Iris pigment epithelial cell (primary cell): ENCODE results near the gene ABHD12.

Source experiments
- DNase-seq: peaks from one replicate; pipeline ENCODE4 v3.0.0-alpha.2; 2011; ENCODE audit warnings: low read depth

Gene ABHD12

GRCh38 chr20:25289886-25290597, 100.6 kb downstream of the ABHD12 start:
- DNase-seq = no peak

DNA sequence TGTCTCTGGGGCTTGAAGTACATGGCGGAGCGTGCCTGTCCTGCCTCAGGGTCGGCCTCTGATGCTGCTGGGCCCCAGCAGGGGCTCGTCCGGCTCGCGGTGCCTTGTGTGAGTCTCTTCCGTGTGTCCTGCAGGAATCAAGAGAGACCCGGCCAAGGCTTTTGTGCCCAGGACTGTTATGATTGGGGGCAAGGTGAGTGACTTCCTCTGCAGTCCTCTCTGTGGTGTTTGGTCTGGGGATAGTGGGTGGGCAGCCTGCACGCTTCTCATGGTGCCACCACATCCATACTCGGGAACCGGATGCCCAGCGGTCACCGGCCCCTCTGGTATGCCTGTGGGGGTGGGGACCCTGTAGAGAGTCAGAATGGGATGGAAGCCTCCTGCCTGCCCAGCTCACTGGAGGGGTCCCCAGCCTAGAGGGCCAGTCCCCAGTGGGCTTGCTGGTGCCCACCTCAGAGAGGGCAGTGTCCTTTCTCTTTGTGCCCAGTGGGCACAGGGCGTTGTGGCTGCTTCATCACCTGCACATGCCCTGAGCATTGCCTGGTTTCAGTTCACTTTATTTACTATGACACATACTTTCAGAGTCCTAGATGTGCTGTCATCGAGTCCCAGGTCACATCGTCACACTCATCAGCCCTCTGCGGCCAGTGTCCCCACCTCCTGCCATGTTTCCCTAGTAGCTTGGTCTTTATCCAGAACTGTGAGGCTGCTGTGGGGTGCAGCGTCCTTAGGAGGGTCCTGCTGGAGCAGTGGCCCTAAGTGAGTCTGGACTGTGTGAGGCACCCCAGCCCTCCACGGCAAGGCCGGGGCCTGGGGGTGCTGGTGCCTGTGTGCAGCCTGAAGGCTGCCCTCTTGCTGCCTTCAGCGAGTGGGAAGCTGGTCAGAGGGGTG, 102.1 kb downstream of the ABHD12 start:
- DNase-seq = no peak

DNA sequence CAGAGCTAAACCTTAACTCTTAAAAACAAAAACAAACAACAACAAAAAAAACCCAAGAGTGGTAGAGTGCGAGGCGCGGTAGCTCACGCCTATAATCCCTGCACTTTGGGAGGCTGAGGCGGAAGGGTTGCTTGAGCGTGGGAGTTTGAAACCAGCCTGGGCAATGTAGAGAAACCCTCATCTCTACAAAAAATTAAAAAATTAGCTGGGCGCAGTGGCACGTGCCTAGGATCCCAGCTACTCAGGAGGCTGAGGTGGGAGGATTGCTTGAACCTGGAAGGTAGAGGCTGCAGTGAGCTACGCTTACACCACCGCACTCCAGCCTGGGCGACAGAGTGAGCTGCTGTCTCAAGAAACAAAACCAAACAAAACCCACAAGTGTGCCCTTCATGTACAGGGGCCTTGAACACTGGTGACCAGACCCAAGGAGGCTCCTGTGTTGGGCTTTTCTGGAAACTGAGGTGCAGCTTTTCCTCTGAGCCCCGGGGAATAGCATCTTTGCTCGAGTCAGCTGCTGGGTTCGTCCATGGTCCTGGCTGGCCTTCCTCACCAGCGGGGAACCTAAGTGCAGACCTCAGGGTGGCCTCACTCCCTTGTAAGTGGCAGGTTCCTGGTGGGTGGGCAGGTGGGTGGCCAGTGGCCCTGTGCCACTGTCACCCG, 102.9 kb downstream of the ABHD12 start:
- no peak for DNase-seq

GRCh38 chr20:25286917-25287316, 103.7 kb downstream of the ABHD12 start:
- no peak for DNase-seq

- DNase-seq = no peak
Measured at GRCh38 chr20:25285856-25286798, 104.5 kb downstream of the ABHD12 start.

DNA sequence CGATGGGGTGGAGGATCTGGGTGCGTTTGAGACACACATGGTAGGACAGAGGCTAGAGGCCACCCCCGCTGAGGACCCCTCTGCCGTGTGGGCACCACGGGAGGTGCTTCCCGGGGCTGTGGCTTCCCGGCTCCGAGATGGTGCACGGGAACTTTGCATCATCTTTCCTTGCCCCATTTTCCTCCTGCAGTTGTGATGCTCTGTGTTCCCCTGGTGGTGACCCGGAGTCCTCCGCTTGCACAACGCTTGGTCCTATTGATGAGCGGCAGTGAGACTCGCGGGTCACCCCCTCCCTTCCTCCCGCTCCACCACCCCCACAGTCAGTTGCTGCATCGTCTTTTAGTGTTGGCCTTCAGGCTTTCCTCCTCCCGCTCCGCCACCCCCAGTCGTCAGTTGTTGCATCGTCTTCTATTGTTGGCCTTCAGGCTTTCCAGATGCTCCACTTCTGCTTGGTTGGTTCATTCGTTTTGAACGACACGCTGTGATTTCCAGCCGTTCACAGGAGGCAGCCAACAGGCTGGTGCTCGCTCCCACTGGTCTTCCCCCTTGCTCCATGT, 105.5 kb downstream of the ABHD12 start:
- DNase-seq = no peak

DNA sequence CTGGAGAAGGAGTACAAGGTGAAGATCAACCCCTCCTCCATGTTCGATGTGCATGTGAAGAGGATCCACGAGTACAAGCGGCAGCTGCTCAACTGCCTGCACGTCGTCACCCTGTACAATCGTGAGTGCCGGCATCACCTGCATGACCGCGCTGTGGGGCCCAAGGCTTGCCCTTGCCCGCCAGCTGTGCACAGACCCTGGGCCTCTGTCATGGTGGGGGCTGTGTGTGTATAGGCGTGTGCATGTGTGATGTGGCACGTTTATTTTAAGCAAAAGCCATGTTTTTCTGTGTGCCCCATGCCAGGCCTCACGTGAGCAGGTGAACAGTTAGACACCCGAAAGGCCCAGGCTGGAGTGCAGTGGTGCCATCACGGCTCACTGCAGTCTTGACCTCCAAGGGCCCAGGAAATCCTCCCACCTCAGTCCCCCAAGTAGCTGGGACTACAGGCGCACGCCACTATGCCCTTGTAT, 106.5 kb downstream of the ABHD12 start:
- DNase-seq = no peak

GRCh38 chr20:25283221-25283951, 107.2 kb downstream of the ABHD12 start:
- no peak for DNase-seq

GRCh38 chr20:25282796-25283195, 107.8 kb downstream of the ABHD12 start:
- no peak for DNase-seq

DNA sequence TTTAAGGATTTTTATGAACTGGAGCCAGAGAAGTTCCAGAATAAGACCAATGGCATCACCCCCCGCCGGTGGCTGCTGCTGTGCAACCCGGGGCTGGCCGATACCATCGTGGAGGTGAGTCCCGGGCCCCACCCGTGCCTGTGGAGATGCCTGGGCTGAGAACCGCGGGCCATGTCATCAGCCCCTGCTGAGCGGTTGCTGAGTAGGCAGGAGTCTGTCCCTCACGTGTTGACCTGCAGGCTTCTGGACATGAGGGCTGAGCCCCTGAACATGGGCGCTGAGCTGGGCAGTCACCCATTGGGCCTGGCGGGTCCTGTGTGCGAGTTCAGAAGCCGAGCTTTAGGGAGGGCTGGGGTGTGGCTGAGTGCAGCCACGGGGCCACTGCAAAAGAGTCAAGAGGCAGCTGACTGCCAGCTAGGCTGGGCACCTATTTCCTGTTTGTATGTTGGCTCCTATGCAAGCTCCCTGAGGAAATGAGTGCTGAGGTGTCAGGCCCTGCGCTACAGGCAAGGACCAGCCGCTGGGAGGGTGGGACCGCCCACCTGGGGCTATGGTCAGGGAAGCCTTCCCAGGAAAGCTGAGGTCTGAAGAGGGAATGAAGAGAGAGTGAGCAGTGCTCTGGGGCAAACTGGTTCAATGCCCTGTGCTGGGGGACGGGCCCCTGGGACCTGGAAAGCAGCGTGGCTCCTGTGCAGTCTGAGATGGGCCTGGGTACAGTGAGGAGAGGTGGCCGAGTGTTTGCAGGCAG, 108.4 kb downstream of the ABHD12 start:
- no peak for DNase-seq

DNA sequence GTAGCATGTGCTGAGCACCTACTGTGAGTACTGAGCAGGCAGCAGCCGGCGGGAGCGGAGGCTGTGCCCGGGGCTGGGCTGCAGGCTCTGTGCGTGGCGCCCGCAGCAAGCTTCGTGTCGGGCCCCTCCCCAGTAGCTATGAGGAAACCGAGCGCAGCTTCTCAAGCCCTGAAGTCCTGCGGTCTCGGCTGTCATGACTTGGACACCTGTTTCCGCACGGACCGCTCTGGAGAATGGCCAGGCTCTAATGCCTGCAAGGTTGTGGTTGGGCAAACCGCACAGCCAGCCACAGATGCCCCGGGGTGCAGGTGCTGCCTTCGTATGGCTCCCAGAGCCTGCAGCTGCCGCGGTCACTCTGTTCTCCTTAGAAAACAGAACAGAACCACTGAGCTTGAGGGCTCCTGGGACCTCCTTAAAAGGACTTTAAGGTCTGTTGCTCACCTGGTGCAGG, 109.1 kb downstream of the ABHD12 start:
- no peak for DNase-seq

- DNase-seq = no peak
Measured at GRCh38 chr20:25280574-25281535, 109.8 kb downstream of the ABHD12 start.

DNA sequence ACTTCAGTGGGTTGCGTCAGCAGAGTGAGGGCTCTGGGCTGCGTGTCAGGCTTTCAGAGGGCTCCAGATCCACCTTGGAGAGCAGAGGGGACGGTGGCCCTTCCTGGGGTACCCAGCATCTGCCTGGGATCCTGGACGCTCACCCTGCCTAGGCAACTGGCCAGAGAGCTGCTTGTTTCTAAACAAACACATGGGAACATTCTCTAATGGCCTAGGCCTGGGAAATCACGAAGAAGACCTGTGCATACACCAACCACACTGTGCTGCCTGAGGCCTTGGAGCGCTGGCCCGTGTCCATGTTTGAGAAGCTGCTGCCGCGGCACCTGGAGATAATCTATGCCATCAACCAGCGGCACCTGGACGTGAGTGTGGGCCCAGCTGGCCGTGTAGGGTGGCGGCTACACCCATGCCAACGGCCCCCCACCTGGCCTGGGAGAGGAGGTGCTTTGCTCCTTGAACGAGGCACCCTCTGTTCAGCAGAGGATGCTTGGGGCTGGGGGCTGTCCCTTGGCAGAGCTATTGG, 110.5 kb downstream of the ABHD12 start:
- DNase-seq = no peak

DNA sequence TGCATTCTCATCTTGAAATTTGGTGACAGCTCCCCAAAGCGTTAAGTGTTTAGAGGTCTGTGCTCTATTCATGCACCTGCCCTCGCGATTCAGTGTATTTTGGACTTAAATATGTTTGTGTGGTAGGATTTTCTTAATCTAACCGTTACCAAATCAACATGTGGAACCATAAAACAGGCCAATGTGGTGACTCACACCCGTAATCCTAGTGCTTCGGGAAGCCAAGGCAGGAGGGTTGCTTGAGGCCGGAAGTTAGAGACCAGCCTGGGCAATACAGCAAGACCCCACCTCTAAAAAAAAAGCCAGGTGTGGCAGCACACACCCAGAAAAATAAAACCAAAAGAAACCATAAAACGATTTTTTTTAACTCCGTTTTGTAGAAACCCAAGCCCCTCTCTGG, 111.2 kb downstream of the ABHD12 start:
- DNase-seq = peak; percentile 50

DNA sequence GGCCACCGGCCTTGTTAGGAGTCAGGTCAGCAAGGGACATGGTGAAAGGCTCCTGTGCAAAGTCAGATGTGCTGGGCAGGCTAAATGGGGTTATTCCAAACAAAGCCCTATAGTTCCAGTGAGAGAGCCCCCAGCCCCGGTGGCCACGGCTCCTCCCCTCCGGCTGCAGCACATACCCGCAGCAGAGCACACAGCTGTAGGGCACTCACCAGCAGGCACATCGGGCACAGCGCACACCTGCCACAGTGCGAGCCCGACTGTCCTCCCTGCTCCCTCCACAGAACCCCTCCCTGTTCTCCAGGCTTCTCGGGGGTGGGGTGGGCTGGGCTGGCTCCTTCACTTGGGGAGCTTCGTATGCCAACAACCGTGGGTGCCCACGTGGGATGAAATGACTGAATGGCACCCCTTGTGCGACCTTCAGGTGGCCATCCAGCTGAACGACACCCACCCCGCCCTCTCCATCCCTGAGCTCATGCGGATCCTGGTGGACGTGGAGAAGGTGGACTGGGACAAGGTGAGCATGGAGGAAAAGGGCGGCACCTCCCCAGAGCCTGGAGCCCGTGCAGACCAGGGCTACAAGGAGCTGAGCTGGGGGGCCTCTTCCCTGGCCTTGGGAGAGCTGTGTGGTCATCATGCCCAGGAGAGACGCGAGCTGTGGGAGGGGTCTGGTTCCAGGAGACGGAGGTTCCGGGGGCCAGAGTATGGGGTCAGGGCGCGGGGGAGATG, 111.8 kb downstream of the ABHD12 start:
- DNase-seq = no peak

GRCh38 chr20:25277941-25278521, 112.6 kb downstream of the ABHD12 start:
- no peak for DNase-seq
